Calu3 (cell line): ENCODE measurements around the gene AURKAIP1. TPM values are rescaled to one million over a fixed set of nuclear protein-coding genes. Genes with fewer than 3 reads are reported as not detected.
"Not testable (repeated sequence)": the region's sequence is repeated elsewhere in the genome, so short reads cannot be mapped to it uniquely, and the experiment has no call there.

ENCODE experiments used
- BruUV-seq: library from RNA; stranded (reverse); fragments of 400-500 nt; replicated peaks from 2 replicates; lab custom pipeline; 2021; lab: Mats Ljungman, UMichigan
- CTCF ChIA-PET: fragments of 300-600 bp; sonication (Branson Sonifier 250); formaldehyde crosslinking; loops from one replicate; lab custom pipeline; 2022; ENCODE audit warnings: antibody characterized with exemption; lab: Charles Lee
- DNase-seq: peaks from one replicate; pipeline ENCODE4 v3.0.0; 2022
- H3K27ac Mint-ChIP-seq: one replicate; pipeline ENCODE4 v1.8.0; 2022; ENCODE audit warnings: mixed read lengths; ENCODE audit not compliant: unreplicated experiment
- H3K27me3 Mint-ChIP-seq: one replicate; pipeline ENCODE4 v1.8.0; 2022; ENCODE audit warnings: mixed read lengths; ENCODE audit not compliant: unreplicated experiment
- H3K36me3 Mint-ChIP-seq: one replicate; pipeline ENCODE4 v1.8.0; 2022; ENCODE audit warnings: mild to moderate bottlenecking, moderate library complexity, mixed read lengths; ENCODE audit not compliant: insufficient read depth, unreplicated experiment
- H3K4me1 Mint-ChIP-seq: one replicate; pipeline ENCODE4 v1.8.0; 2022; ENCODE audit warnings: mild to moderate bottlenecking, low read depth, mixed read lengths; ENCODE audit not compliant: unreplicated experiment
- H3K4me3 Mint-ChIP-seq: one replicate; pipeline ENCODE4 v1.8.0; 2022; ENCODE audit warnings: mild to moderate bottlenecking, low read depth, moderate library complexity, mixed read lengths; ENCODE audit not compliant: unreplicated experiment
- H3K9me3 Mint-ChIP-seq: one replicate; pipeline ENCODE4 v1.8.0; 2022; ENCODE audit warnings: low read depth, mixed read lengths; ENCODE audit not compliant: unreplicated experiment
- CTCF ChIP-seq: fragments of 200-600 bp; IDR thresholded peaks from one replicate; pipeline ENCODE4 v1.8.0; 2022; ENCODE audit warnings: antibody characterized with exemption; ENCODE audit not compliant: unreplicated experiment
- intact Hi-C: fragments of 100-400 bp; cut with micrococcal nuclease; formaldehyde crosslinking; loops from one replicate; pipeline ENCODE4 v1.10.0; 2022; ENCODE audit not compliant: unreplicated experiment
- total RNA-seq: library from RNA; stranded (reverse); gene quantifications from 2 replicates; pipeline ENCODE4 v1.2.3, GENCODE V29; 2022

The AURKAIP1 gene
- total RNA-seq, 1 experiment from 2014 or later = 98.9 TPM

DNA sequence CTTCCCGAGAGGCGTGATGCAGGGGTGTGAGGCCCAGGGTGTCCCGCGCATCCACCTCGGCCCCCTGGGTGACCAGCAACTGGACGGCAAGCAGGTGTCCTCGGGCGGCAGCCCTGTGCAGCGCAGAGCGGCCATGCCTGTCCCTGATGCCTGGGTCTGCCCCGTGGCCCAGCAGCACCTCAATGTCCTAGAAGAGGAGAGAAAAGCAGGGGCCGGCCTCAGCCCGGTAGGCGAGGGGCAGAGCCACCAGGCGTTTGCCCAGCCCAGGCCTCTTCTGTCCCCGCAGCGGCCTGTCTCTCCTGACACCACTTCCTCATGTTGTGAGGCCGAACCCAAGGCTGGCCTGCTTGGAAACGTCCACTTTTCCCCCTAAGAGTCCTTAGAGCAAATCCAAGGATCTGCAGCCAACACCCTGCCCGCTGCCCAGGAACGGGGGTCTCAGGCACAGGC lies 44.4 kb upstream of the AURKAIP1 start:
- H3K9me3 Mint-ChIP-seq = no peaks in the 10 kb centered on the region
- peaks cover 14% of the 10 kb centered on the region for H3K36me3 Mint-ChIP-seq
- no peak for TF ChIP-seq CTCF
- peak overlapping the region; percentile 18 for H3K4me3 Mint-ChIP-seq
- no peak overlapping the region for H3K27ac Mint-ChIP-seq
- intact Hi-C loops = no loop called here
- BruUV-seq = no TSS peak
- no peaks in the 10 kb centered on the region for H3K27me3 Mint-ChIP-seq
- peaks cover 7% of the 10 kb centered on the region for H3K4me1 Mint-ChIP-seq
- no peak for DNase-seq
- CTCF ChIA-PET = no interaction called here

DNA sequence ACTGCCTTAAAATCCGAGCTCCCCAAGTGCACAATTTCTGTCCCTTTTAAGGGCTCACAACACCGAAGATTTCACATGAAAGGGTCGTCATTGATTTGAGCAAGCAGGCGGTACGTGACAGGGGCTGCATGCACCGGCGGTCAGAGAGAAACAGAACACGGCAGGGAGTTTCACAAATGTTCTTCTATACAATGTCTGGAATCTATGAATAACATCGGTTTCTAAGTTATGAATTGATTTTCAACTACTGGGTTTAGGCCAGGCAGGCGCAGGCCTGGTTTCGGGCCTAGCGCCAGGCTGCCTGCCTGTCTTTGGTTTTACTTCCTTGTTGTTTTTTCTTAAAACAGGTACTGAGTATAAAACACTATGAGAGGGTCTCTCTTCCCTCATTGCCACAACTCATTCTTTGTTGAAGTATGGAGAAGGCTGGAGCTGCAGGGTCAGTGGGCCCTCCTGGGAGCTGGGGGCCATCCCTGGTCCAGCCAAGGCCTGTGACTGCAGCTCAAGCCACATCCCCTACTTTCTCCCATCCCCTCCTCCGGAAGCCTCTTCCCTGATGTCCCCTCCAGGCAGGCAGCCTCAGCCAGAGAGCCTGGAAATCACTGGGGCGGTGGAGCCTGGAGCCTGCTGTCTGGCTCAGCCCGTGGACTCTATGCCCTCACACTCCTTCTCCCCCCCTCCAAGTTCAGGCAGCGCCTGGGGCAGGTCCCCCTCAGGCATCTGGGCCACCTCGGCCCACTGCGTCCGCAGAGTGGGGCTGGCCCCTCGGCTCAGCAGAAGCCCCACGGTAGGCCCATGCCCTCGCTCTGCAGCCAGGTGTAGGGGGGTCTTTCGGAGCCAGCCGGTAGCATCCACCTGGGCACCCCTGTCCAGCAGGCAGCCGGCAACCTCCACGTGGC lies 43.7 kb upstream of the AURKAIP1 start:
- CTCF ChIA-PET = no interaction called here
- TSS peak; percentile 93 for BruUV-seq
- Mint-ChIP-seq H3K27ac (no peak overlapping the region), H3K27me3 (no peaks in the 10 kb centered on the region), H3K4me1 (peaks cover 7% of the 10 kb centered on the region), H3K4me3 (peak overlapping the region; percentile 18), H3K36me3 (peaks cover 14% of the 10 kb centered on the region), H3K9me3 (no peaks in the 10 kb centered on the region)
- TF ChIP-seq CTCF = no peak
- no peak for DNase-seq
- intact Hi-C loops = no loop called here

- H3K9me3 Mint-ChIP-seq, H3K4me1 Mint-ChIP-seq, DNase-seq, BruUV-seq, H3K27ac Mint-ChIP-seq, H3K27me3 Mint-ChIP-seq, CTCF ChIA-PET, intact Hi-C loops: not testable (repeated sequence)
- Mint-ChIP-seq H3K4me3 (peak overlapping the region; percentile 18), H3K36me3 (peaks cover 14% of the 10 kb centered on the region)
These were observed 42.9 kb upstream of the AURKAIP1 start for GRCh38 chr1:1417825-1418463.

GRCh38 chr1:1417396-1417795 lies 42.4 kb upstream of the AURKAIP1 start:
- intact Hi-C loops, CTCF ChIA-PET, H3K9me3 Mint-ChIP-seq, DNase-seq, H3K36me3 Mint-ChIP-seq, H3K4me3 Mint-ChIP-seq, BruUV-seq, H3K4me1 Mint-ChIP-seq, H3K27ac Mint-ChIP-seq, H3K27me3 Mint-ChIP-seq: not testable (repeated sequence)

DNA sequence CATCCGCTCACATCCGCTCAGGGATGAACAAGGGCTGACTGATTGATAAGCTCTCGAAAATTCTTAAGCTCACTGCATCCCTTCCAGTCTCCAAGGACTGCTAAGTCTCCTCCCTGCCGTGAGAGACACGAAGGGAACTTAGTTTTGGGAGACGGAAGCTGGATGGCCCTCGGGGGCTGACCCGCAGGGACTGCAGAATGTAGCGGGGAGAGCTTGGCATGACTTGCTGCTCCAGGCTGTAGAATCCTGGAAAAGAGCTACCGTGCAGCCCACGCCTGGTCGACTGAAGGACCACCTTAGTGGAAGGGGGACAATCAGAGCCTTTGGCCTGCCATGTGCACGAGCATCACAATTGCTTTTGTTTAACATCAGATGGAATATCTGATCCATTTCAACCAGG lies 40.7 kb upstream of the AURKAIP1 start:
- H3K9me3 Mint-ChIP-seq = no peaks in the 10 kb centered on the region
- intact Hi-C loops = no loop called here
- H3K27ac Mint-ChIP-seq = no peak overlapping the region
- CTCF ChIA-PET = no interaction called here
- no peaks in the 10 kb centered on the region for H3K27me3 Mint-ChIP-seq
- no peak for DNase-seq
- H3K4me1 Mint-ChIP-seq = no peaks in the 10 kb centered on the region
- BruUV-seq = no TSS peak
- no peak overlapping the region for H3K4me3 Mint-ChIP-seq
- H3K36me3 Mint-ChIP-seq = peaks cover 2% of the 10 kb centered on the region
- TF ChIP-seq CTCF = no peak

DNA sequence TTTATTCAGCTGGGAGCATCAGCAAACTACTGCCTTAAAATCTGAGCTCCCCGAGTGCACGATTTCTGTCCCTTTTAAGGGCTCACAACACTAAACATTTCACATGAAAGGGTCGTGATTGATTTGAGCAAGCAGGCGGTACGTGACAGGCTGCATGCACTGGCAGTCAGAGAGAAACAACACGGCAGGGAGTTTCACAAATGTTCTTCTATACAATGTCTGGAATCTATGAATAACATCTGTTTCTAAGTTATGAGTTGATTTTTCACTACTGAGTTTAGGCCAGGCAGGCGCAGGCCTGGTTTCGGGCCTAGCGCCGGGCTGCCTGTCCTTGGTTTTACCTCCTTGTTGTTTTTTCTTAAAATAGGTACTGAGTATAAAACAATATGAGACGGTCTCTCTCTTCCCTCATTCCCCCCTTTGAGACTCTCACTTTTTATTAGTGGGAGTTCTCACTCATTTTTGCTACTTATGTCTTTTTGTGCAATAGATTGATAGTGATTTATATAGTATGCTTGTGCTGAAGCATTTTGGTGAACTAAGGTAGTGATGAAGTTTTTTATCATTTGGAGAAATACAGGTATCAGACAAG lies 37.4 kb upstream of the AURKAIP1 start:
- peaks cover 13% of the 10 kb centered on the region for H3K36me3 Mint-ChIP-seq
- H3K4me3 Mint-ChIP-seq, H3K27me3 Mint-ChIP-seq, intact Hi-C loops, H3K4me1 Mint-ChIP-seq, CTCF ChIA-PET, DNase-seq, BruUV-seq, H3K9me3 Mint-ChIP-seq, H3K27ac Mint-ChIP-seq: not testable (repeated sequence)
